Stimulated activated CD8-positive, alpha-beta memory T cell treated with anti-CD3 and anti-CD28 coated beads, Interleukin-4, amount 100 ng/mL, for 1 hour (primary cell): Measurements from ENCODE around the gene ZNF664.

Experiments
- DNase-seq, 2 donors: peaks; one replicate each; pipeline ENCODE4 v3.0.0-alpha.2; 2020; ENCODE audit warnings: low read depth in 2 of 2, low spot score in 1 of 2

ZNF664 gene

GRCh38 chr12:124057691-124058090, 84.7 kb downstream of the ZNF664 start:
- DNase-seq = no peak

- DNase-seq = no peak
Observed at GRCh38 chr12:124059752-124060151, 86.7 kb downstream of the ZNF664 start.
